CD4-positive, alpha-beta T cell treated with Interleukin-1 beta for 1 hour (primary cell): ENCODE results near the gene PCNX1.

ENCODE experiments used
- DNase-seq, 2 donors: peaks; one replicate each; pipeline ENCODE4 v3.0.0-alpha.2; 2020 to 2022

PCNX1 gene

GRCh38 chr14:70889555-70889954, 17.7 kb upstream of the PCNX1 start:
- DNase-seq, result no peak

DNA sequence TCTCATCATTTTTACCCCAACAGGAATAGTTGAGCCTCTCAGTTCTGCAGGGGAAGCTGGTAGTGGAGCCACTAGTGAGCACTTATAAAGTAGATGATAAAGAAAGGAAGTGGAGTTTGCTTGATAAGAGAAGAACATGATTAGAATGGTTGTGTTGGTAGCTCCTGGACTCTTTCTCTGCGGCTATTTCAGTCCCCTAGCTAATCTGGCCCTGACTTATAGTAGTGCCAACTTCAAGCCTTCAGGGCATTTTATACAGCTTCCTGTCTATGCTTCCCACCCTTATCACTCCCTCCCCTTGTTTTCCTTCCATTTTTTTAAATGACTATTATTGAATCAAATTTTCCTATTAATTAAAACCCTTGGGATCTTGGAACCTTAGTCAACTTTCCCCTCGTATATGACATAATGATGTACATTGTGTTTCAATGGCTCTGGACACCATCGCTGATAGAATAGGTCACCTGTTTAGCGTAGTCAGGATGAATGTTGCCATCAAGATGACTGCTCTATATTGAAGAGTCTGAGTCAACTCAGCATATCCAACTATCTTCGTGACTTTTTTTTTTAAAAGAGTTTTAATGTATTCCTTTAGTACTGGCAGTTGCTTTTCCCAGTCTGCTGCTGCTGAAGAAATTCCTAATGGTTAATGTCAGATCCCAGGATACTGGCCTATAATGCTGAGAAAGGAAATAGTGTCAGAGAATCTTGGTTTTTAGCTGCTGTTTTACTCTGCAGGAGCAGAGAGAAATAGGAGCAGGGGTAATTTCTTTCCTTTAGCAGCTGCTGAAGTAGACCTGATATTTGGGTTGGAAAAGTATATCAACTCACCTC, 16.2 kb upstream of the PCNX1 start:
- DNase-seq, result no peak

- no peak for DNase-seq
These were observed 15.5 kb upstream of the PCNX1 start for GRCh38 chr14:70891737-70892136.

DNA sequence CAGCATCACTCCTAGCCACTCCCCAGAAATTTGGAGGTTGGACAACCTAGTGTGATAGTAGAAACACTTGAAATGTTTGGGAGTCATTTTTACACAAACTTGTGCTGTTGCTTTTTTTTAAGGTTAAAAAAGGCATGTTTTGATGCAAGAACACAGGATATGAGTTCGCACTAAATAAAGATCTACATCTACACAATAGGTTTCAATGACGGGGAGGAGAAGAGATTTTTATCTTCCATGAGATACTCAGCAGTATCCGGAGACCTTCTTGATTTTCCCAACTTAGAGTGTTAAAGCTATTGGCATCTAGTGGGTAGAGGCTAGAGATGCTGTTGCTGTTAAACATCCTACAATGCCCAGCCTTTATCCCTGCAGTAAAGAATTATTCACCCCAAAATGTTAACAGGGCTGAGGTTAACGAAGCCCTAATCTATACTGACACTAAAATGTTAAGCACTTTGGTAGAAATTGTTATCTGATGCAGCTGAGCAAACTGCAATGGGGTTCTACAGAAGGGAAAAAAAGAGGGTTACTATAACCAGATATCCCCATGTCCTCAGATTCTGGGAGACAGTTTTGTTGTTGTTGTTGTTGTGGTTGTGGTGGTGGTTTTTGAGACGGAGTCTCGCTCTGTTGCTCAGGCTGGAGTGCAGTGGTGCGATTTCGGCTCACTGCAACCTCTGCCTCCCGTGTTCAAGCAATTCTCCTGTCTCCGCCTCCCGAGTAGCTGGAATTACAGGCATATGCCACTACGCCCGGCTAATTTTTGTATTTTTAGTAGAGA, 14.0 kb upstream of the PCNX1 start:
- DNase-seq, result no peak

GRCh38 chr14:70893858-70894291, 13.4 kb upstream of the PCNX1 start:
- DNase-seq, result no peak

GRCh38 chr14:70894868-70895267, 12.4 kb upstream of the PCNX1 start:
- no peak for DNase-seq

DNA sequence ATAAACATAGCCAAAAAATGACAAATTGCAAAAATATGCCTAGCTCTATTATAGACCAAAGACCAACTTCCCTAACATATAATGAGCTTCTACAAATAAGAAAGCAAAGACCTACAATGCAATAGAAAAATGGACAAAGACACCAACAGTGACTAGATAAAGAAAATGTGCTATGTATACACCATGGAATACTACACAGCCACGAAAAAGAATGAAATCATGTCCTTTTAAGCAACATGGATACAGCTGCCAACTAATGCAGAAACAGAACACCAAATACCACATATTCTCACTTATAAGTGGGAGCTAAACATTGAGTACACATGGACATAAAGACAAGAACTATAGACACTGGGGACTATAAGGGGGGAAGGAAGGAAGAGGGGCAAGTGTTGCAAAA, 10.9 kb upstream of the PCNX1 start:
- no peak for DNase-seq

DNA sequence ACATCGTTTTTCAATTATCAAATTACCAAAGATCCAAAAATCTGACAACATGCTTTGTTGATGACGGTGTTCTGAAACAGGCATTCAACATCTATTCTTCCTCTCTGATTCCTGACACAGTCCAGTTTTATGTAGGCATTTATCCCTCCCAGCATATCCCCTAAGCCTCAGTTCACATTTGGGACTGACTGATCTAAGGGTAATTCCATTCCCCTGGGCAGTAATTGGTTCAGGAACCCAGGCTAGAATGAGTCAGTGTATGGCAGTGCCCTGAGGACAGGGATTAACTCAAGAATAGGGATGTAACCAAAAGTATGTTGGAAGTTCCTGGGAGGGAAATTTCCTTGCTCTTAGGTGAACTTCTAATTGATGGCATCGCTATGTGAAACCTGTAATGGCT, 10.3 kb upstream of the PCNX1 start:
- no peak for DNase-seq

DNA sequence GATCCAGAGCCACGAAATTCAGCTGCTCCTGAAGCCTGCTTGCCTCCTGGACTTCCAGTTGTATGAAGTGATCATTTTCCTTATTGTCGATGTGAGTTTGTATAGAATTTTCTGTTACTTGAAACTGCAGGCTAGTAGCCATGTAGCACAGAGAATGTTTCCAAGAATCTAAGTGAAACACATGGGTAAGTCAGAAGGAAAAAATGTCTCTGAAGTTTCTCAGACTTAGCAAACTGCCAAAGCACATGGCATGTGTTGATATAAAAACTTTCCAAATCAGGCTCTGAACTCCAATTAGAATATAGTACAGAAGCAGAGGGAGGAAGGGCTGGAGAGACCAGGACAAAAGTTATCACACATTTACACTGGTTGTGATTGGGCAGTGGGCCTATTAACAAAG, 9.8 kb upstream of the PCNX1 start:
- DNase-seq, result no peak

DNA sequence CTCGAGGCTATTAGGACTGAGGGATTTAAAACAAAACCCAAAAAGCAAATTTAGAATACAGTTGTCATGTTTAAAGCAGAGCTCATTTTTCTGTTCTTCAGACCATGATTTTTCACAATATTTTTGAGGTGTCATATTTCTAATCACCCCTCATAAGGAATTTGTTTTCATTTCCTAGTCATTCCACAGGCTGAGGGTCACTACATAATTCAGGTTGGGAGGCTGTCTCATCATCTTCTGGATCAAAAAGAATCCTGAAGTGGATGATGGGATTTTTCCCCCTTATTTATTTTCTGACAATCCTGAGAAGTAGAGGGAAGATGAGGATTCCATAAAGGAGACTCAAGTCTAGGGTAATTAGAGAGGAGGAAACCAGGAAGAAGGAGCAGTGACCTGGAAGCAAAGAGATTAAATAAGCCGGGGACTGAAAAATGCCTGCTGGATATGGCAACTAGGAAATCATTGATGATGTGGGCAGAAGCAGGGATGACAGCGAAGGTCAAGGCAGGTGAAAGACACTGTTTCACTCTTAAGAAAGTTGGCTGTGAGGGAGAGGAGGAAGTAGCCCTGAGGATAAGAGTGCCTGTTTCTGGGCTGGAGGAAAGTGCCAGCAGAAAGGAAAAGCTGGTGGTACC, 9.0 kb upstream of the PCNX1 start:
- no peak for DNase-seq

DNA sequence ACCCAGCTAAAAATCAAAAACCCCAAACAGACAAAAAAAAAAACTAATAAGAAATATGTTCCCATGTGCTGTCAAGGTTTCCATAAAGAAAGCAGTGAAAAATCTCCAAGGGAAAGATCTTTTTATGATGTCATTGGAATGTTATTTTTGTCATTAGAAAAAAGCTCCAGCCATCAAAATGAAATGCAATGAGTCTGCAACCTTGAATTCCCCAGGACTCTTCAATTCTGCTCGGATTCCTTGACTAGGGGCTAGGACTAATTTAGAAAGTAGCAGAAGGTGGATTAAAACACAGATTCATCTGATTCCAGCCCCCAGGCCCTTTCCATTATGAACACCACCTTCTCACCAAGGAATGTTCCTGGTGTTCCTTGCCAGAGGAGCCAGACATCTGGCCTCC, 6.0 kb upstream of the PCNX1 start:
- DNase-seq, result no peak

DNA sequence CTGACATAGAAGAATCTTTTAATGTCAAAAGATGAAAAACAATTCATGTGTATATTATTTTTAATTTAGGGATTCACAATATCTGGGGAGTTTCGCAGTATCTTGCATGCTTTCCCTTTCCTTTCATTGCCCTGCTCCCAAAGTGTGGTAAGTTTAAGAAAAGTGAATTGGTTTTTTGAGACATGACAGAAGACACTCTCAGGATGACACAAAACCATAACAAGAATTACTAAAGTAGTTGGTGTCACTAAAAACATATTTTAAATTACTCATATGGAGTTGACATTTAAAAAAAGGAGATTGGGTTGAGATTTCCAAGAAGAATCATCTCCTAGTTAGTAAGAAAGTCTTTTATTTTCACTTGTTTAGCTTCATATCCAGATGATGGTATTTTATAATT, 5.1 kb upstream of the PCNX1 start:
- no peak for DNase-seq

- DNase-seq, result no peak
These were observed 2.9 kb upstream of the PCNX1 start for GRCh38 chr14:70904373-70904772.

GRCh38 chr14:70905301-70905700, 2.0 kb upstream of the PCNX1 start:
- no peak for DNase-seq

GRCh38 chr14:70906793-70907175, 475 bp upstream of the PCNX1 start:
- DNase-seq, result no peak

DNA sequence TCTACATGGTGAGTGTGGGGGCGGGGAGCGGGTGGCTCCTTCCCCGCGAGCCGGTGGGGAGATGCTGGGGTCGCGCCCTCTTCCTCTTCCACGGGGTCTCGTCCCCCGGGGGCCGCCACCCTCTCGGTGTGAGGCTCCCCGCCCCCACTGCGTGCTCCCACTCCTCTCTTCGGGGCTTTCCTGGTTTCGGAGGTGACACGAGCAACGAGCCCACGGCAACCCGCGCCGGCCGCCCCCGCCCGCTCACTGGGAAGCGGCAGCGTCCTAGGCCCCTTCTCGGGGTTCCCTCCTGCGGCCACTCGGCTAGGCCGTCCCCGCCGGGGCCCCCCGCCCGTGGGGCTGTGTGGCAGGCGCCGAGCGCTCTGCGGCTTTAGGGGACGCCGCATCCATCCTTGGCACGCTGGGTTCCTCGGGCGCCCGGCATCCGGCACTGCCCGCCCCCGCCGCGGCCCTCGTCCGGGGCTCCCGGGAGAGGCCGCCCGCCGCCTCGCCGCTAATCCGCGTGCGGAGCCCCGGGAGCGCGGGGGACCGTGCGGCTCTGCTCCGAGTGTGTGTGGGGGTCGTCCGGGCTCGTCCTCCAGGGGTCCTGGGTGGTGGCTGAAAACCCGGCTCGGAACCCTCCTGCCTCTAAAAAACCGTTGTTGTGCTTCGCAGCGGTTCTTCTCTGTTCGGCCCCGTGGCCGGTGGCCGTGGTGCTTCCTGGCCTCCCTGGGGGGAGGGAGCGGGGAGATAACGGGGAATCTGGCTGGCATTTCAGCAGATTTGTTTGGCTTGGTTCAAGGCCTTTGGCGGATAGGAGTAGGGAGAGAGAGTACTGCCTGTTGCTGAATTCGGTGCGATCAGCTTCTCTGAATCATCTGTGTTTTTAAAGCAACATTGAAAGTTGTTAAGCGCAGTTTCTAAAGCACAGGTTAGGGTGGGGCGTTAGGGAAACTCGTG, 1.0 kb downstream of the PCNX1 start:
- DNase-seq, result peak; percentile 37

DNA sequence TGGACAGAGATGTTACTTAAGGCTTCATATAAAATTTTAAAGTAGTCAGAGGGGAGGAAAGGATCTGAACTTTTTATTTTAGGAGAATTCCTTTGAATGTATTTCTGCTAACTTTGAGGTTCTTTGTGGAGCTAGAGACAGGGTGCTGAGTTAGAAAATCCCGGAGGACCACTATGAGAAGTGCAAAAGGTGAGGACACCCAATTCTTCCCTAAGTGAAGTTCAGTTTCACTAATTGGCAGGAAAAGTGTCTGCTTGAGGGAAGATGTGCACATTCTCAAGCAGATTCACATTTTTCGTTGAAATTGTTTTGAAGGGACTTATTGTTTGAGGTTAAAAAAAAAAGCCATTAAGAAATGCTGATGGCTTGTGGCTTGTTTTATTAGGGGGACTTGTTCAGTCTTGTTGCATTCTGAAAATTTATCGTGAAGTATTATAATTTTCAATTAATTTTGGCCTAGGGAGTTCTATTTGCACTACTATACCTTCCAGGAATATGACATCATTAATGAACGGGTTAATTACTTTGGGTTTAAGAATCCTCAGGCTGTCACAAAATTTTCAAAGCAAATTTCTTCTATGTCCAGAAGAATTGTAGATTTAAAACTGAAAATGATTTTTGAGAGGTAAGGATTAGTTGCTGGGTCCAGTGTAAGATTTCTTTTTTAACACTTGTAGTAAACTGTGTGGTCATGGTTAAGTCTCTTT, 1.8 kb downstream of the PCNX1 start:
- no peak for DNase-seq

- DNase-seq, result peak in 1 of 2 donors; percentile 27
These were observed 2.7 kb downstream of the PCNX1 start for GRCh38 chr14:70909733-70910614.

GRCh38 chr14:70915415-70915814, 8.2 kb downstream of the PCNX1 start:
- no peak for DNase-seq

DNA sequence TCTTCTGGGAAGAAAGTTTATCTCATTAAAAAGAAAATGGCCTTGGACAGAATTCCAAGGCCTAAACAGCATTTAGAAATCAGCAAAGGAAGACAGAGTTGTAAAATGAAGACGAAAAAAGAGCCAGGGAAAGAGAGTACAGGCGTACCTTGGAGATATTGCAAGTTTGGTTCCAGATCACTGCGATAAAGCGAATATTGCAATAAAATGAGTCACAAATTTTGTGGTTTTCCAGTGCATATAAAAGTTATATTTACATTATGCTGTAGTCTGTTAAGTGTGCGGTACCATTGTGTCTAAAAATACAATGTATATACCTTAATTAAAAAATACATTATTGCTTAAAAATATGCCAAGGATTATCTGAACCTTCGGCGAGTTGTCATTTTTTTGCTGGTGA, 9.0 kb downstream of the PCNX1 start:
- DNase-seq, result no peak

GRCh38 chr14:70916799-70917198, 9.5 kb downstream of the PCNX1 start:
- DNase-seq, result no peak
